ENCODE measurements around the gene CSTF3. TPM values are rescaled to one million over a fixed set of nuclear protein-coding genes. Genes with fewer than 3 reads are reported as not detected.

CSTF3 gene
- total and polyA plus RNA-seq, 8 donors: 1.8 to 47.9 (median 11.3) TPM

DNA sequence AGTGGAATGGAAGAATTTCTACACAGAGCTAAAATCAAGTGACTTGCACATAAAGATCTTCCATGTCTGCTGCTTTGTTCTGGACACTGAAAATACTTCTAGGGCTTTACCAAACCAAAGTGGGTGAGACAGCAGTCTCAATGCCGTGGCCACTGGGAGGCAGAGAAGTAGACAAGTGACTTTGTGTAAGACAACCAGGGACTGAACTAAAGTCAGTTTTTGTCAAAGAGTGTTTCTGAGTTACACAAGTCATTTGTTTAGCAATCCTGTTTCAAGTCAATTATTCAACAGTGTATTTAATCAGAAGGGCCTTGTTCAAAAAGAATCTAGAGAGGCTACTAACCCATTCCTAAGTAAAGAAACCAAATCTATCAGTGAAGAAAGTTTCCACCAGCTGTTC, 75.3 kb downstream of the CSTF3 start:
- H3K9me3 ChIP-seq: no peaks in the 10 kb centered on the region
- 76 to 87% (median 85%) methylated on average over 1 of the region's 1 CpG for WGBS, 5 donors
- peaks cover 17 to 68% (median 60%) of the 10 kb centered on the region in 4 donors for H3K36me3 ChIP-seq

DNA sequence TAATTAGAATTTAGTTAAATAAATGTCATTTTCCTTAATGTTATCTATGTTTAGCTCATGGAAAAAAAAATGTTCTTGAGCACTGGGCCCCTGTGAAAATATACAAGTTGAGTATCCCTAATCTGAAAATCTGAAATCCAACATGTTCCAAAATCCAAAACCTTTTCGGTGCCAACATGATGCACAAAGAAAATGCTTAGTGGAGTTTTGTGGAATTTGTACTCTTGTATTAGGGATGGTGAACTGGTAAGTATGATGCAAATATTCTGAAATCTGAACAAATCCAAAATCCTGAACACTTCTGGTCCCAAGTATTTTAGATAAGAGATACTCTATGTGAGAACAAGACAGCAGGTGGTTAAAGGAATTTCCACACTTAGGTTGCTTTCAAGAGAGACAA, 77.4 kb downstream of the CSTF3 start:
- Histone ChIP-seq H3K4me3 (no peak overlapping the region), H3K4me1 (no peaks in the 10 kb centered on the region), H3K27ac (no peak overlapping the region), H3K36me3 (peaks cover 17 to 83% (median 75%) of the 10 kb centered on the region in 4 donors), H3K9me3 (no peaks in the 10 kb centered on the region), H3K27me3 (no peaks in the 10 kb centered on the region)
- TF ChIP-seq POLR2A (IDR thresholded peaks at IDR 0.05) (no peak), POLR2AphosphoS5 (IDR thresholded peaks at IDR 0.05) (no peak), EP300 (IDR thresholded peaks at IDR 0.05) (no peak)
- TF ChIP-seq, protein P1, sequence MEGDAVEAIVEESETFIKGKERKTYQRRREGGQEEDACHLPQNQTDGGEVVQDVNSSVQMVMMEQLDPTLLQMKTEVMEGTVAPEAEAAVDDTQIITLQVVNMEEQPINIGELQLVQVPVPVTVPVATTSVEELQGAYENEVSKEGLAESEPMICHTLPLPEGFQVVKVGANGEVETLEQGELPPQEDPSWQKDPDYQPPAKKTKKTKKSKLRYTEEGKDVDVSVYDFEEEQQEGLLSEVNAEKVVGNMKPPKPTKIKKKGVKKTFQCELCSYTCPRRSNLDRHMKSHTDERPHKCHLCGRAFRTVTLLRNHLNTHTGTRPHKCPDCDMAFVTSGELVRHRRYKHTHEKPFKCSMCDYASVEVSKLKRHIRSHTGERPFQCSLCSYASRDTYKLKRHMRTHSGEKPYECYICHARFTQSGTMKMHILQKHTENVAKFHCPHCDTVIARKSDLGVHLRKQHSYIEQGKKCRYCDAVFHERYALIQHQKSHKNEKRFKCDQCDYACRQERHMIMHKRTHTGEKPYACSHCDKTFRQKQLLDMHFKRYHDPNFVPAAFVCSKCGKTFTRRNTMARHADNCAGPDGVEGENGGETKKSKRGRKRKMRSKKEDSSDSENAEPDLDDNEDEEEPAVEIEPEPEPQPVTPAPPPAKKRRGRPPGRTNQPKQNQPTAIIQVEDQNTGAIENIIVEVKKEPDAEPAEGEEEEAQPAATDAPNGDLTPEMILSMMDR (IDR thresholded peaks at IDR 0.05): no peak
- 89 to 96% (median 93%) methylated on average over 1 of the region's 1 CpG for WGBS, 5 donors
- intact Hi-C loops (cut with DNase I; ENCODE audit: low total_unique reads): no loop called here
- DNase-seq: no peak

More for the DNA sequence above, 75.3 kb downstream of the CSTF3 start:
- no peak for DNase-seq
- peaks cover 0 to 5% (median 0%) of the 10 kb centered on the region in 4 donors for H3K4me1 ChIP-seq
- intact Hi-C loops (cut with DNase I; ENCODE audit: low total_unique reads): no loop called here
- no peak overlapping the region for H3K27ac ChIP-seq
- TF ChIP-seq EP300 (IDR thresholded peaks at IDR 0.05): no peak
- no peak for TF ChIP-seq POLR2AphosphoS5 (IDR thresholded peaks at IDR 0.05)
- TF ChIP-seq, protein P1 (IDR thresholded peaks at IDR 0.05): no peak
- TF ChIP-seq POLR2A (IDR thresholded peaks at IDR 0.05): no peak
- no peaks in the 10 kb centered on the region for H3K27me3 ChIP-seq
- no peak overlapping the region for H3K4me3 ChIP-seq

DNA sequence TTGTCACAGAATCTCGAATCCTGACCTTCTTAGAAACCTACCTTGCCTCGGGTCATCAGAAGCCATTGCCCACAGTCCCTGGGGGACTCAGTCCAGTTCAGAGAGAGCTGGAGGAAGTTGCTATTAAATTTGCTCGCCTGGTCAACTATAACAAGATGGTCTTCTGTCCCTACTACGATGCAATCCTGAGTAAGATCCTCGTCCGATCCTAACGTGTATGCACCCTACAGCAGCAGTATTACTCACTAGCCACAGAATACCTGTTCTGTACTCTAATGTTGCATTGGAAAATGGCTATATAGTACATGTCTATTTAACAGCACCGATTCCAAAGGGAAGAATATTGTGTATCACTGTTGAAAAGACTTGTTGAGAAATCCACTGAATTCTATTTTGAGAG, 88.8 kb downstream of the CSTF3 start:
- no peaks in the 10 kb centered on the region for H3K9me3 ChIP-seq
- no peak overlapping the region for H3K27ac ChIP-seq
- no peaks in the 10 kb centered on the region for H3K27me3 ChIP-seq
- peaks cover 44 to 100% (median 98%) of the 10 kb centered on the region in 4 donors for H3K36me3 ChIP-seq
- intact Hi-C loops (cut with DNase I; ENCODE audit: low total_unique reads): no loop called here
- WGBS, 5 donors: 87 to 95% (median 92%) methylated on average over 8 of the region's 8 CpGs
- TF ChIP-seq POLR2AphosphoS5 (IDR thresholded peaks at IDR 0.05) (no peak), POLR2A (IDR thresholded peaks at IDR 0.05) (no peak), EP300 (IDR thresholded peaks at IDR 0.05) (no peak)
- TF ChIP-seq, protein P1 (IDR thresholded peaks at IDR 0.05): no peak
- H3K4me3 ChIP-seq: no peak overlapping the region
- no peaks in the 10 kb centered on the region for H3K4me1 ChIP-seq
- no peak for DNase-seq

DNA sequence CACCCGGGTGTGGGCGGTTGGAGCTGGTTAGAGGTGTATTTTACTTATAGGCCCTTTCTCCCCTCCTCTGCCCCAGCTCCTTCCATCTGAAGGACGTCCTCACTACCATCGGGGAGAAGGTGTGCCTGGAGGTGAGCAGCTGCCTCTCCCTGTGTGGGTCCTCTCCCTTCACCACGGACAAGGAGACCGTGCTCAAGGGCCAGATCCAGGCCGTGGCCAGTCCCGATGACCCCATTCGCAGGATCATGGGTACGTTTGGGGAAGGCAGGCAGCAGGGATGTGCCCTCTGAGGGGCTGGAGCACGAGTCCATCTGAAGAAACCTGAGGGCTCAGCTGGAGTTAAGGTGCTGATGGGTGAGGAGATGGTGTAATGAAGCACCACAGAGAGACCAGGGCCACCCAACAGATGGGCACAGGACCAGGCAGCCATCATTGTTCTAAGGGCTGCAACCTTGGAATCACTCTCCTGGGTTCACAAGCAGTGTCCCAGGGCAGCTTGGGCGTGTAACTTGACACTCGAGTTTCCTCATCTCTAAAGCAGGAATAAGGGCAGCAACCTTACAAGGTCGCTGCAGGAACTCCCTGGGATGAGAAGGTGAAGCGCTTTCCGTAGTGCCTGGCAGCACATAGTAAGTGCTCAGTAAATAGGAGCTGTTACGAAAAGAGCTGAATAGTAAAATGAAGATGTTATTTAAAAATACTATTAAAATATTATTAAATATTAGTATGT, 92.5 kb downstream of the CSTF3 start:
- peaks cover 4 to 20% (median 10%) of the 10 kb centered on the region in 4 donors for H3K4me1 ChIP-seq
- H3K36me3 ChIP-seq: peaks cover 31 to 86% (median 81%) of the 10 kb centered on the region in 4 donors
- WGBS, 5 donors: 95 to 96% (median 96%) methylated on average over 15 to 17 of the region's 17 CpGs
- H3K9me3 ChIP-seq: no peaks in the 10 kb centered on the region
- no peak overlapping the region for H3K27ac ChIP-seq
- no peaks in the 10 kb centered on the region for H3K27me3 ChIP-seq
- no peak overlapping the region for H3K4me3 ChIP-seq
- TF ChIP-seq POLR2AphosphoS5 (IDR thresholded peaks at IDR 0.05): no peak
- DNase-seq: no peak
- intact Hi-C loops (cut with DNase I; ENCODE audit: low total_unique reads): loop anchor here (5.0 to 10.0 kb wide), 2 partner anchors 106 to 254 kb away; no protein-coding TSS in a partner anchor

DNA sequence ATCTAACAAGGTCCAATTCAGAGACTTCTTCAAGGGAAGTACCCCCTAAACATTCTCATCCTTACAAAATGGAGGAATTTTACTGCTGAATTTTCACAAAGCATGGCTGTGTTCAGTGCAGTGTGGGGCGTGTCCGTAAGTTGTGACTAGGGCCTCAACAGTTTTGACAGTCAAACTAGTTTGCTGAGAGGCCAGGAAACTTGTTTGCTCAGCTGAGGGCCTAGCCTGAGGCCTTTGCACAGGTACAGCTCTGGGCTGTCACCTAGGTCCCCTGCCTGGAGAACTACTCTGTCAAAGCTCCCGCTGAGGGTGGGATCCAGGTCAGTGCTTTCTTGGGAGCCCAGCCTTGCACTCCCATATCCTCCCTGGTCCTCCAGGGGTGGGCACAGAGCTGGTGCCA, 94.0 kb downstream of the CSTF3 start:
- DNase-seq: no peak
- TF ChIP-seq, protein P1 (IDR thresholded peaks at IDR 0.05): no peak
- TF ChIP-seq POLR2AphosphoS5 (IDR thresholded peaks at IDR 0.05) (no peak), EP300 (IDR thresholded peaks at IDR 0.05) (no peak), POLR2A (IDR thresholded peaks at IDR 0.05) (no peak)
- intact Hi-C loops (cut with DNase I; ENCODE audit: low total_unique reads): loop anchor here (5.0 to 10.0 kb wide), 2 partner anchors 105 to 252 kb away; no protein-coding TSS in a partner anchor
- Histone ChIP-seq H3K4me1 (peaks cover 4 to 34% (median 17%) of the 10 kb centered on the region in 4 donors), H3K27me3 (no peaks in the 10 kb centered on the region), H3K4me3 (no peak overlapping the region), H3K36me3 (peaks cover 26 to 83% (median 76%) of the 10 kb centered on the region in 4 donors), H3K27ac (no peak overlapping the region), H3K9me3 (no peaks in the 10 kb centered on the region)
- WGBS, 5 donors: 89 to 100% (median 92%) methylated on average over 2 to 3 of the region's 3 CpGs
